Urothelium cell line (cell line): ENCODE results near the gene CCHCR1.

ENCODE experiments used
- DNase-seq: peaks from one replicate; pipeline ENCODE4 v3.0.0; 2011; ENCODE audit warnings: low spot score, mixed read lengths
- FAIRE-seq: peaks from 2 replicates; lab custom pipeline; 2011; peaks lifted over from hg19 to GRCh38; lab: Jason Lieb, UNC

Gene CCHCR1

DNA sequence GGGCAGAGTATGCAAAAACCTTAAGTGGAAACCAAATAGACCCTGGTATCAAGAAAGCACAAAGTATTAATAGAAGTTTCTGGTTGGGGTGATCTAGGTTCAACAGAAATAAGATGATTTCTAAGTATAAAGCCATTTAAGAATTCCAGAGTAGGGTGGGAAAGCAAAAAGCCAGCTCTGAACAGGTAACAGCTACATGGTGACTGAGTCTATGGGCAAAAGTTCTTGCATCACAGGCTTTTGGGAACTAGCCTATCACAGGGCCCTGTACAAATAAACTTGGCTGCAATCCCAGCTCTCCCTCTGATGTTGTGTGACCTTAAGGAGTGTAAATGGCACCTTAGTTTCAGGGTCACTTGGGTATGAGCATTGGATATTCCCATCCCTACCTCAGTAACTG, 6.3 kb upstream of the CCHCR1 start:
- DNase-seq, result no peak
- no peak for FAIRE-seq

DNA sequence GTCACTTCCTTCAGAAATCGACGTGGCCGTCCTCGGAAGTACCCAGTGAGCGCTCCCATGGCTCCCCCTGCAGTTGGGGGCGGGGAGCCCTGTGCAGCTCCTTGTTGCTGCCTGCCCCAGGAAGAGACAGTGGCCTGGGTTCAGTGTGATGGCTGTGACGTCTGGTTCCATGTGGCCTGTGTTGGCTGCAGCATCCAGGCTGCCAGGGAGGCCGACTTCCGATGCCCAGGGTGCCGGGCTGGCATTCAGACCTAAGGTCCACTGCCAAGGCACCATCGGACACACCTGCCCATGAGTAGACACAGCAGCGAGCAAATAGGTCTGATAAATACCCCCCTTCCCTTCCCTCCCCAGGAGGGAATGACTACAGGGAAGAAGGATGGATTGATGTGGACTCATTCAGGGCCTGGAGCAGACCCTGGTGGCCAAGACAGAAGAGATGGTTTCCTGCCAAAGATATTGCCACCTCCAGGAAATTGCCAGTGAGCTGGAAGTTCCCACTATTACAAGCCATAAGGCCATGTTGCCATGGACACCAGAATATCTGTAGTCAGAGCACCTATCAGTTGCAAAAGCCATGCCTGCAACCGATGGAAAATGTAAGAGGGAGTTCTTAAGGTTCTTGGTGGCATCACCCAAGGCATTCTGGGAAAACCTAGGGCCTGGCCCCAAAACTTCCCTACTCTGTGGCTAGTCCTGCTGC, 5.0 kb upstream of the CCHCR1 start:
- DNase-seq (no peak), FAIRE-seq (no peak)

DNA sequence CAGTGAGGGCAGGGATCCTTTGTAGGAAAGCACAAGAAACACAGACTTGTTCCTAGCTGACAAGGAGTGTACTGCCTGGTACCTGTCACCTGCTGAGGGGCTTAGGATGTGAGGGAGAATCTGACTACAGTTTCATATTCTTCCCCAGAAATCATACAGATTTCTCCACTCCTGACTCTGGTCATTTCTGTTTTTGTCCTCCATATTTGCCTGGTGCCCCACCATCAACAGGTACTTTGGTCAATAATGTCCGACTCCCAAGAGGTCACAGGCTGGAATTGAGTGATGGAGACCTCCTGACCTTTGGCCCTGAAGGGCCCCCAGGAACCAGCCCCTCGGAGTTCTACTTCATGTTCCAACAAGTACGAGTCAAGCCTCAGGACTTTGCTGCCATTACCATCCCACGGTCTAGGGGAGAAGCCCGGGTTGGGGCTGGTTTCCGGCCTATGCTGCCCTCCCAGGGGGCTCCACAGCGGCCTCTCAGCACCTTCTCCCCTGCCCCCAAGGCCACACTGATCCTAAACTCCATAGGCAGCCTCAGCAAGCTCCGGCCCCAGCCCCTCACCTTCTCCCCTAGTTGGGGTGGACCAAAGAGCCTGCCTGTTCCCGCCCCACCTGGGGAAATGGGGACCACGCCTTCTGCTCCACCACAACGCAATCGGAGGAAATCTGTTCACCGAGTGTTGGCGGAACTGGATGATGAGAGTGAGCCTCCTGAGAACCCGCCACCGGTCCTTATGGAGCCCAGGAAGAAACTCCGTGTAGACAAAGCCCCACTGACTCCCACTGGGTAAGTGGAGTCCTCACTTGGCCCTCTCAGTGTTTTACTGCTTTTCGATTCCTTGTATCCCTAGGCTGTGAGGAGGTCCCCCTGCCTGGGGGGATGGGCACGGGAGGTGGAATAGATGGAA, 3.9 kb upstream of the CCHCR1 start:
- FAIRE-seq, result no peak

DNA sequence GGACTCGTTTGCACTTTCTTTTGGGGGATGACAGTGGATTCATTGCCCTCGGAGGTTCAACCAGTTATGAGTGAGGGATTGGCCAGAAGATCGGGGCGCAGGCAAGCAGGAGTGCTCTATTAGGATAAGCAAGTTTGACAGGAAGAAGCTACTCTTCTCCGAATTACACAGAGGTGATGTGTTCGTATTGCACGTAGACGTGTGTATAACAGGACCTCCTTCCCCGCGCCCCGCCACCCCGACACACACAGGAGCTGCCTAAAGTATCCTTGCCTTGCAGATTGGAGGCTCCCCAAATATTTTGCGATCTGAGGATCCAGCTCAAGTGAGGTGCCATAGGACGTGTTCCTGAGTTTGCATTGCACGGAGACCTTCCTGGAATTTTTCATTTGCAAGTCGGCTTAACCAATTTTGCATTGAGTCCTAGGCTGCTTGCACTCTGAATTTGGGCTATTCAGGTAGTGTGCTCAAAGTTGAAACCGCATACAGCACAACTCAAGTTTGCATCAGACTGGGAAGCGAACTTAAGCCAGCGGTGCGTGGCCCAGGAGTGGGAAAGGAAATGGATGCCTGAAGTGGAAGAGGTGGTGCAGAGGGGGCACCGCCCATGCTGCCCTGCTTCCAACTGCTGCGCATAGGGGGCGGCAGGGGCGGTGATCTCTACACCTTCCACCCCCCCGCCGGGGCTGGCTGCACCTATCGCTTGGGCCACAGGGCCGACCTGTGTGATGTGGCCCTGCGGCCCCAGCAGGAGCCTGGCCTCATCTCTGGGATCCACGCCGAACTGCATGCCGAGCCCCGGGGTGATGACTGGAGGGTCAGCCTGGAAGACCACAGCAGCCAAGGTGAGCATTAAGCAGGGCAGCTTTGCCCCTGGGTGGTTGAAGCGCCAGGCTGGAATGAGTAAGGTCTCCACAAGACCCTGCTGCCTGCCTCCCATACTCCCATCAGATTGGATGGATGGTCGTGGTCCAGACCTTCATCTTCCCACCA, 1.6 kb upstream of the CCHCR1 start:
- FAIRE-seq (peak; percentile 23), DNase-seq (peak; percentile 62)

More for the DNA sequence above, 3.9 kb upstream of the CCHCR1 start:
- DNase-seq, result no peak

DNA sequence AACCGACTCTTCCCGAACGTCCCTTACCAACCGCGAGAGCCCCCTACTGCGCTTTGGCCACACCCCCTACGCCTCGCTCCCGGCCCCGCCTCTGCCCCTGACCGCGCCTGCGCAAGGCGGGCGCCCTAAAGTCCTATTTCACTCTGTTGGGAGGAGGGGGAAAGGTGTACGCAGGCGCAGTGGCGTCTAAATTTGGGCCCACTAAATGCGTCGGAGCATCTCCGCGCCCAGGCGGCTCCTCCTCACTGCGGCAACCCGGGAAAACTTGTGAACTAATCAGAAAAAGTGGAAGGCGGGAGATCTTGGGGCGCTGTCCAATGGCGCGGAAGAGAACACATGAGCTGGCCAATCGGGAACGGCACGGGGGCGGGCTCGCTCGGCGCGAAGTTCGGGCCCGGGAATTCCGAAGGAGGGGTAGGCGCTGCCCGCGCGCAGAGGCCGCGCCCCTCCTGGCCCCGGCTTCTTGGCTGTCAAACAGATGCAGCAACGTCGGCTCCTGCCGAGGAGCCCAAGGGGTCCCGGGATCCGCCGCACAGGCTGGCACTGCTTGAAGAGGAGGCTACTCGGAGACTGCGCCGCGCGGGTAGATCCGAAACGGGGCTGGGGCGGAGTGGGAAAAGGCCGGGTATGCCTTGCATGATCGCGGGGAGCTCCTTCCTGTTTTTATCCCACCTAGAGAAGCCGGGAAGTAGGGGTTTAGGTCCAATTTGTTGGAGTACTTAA, 699 bp upstream of the CCHCR1 start, which contains the start of gene TCF19:
TSS of gene TCF19 (plus strand) at position 450 of the 723 bp plus-strand sequence. CDS start 881 bp downstream, outside the sequence.
- DNase-seq, result peak; percentile 99
- FAIRE-seq, result peak; percentile 94

DNA sequence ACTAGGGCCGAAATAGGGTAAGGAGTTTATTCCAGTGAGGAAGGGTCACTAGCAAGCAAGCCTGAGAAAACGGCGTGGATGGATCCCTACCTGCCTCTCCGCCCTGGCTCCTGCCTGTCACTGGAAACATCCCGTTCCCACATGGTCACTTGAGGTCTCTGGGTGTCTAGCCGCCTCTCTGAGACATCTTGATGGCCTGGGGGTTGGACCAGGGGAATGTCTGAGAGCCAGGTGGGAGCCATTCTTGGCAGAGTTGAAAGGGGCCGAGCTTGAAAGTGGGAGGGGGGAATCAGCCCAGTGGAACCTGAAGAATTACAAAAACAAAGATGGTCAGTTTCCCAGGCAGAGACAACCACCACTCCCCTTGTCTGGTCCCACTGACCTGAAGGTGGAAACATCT, 961 bp downstream of the CCHCR1 start:
- FAIRE-seq (no peak), DNase-seq (no peak)

DNA sequence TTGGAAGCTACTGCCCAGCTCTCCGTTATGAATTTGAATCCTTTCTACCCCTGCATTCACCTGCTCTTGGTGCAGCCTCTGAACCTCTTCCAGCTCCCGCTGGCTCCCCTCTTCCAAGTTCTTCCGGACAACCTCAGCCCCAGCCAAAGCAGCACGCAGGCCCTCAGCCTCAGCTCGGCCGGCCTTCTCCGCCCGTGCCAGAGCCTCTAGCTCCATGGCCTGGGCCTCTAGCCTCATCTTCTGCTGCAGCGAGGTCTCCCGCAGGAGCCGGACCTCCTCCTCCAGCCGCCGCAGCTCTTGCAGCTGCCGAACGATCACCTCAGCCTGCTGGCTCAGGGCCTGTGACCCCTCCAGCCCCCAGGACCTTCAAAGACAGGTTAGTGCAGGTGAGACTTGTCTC, 3.2 kb downstream of the CCHCR1 start:
- DNase-seq, result no peak
- no peak for FAIRE-seq

DNA sequence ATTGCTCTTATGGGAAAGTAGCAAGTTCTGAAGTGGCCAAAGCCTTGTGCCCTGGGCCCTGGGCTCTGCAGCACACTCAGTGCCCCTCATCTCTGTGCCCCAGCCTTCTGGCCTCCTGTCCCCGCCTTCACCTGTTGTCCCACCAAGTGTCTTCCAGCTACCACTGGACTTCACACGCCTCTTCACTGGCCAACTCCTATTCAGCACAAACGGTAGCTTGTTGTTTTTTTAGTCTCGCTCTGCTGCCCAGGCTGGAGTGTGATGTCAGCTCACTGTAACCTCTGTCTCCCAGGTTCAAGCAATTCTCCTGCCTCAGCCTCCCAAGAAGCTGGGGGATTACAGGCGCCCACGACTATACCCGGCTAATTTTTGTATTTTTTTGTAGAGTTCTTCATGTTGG, 4.8 kb downstream of the CCHCR1 start:
- FAIRE-seq (no peak), DNase-seq (no peak)

DNA sequence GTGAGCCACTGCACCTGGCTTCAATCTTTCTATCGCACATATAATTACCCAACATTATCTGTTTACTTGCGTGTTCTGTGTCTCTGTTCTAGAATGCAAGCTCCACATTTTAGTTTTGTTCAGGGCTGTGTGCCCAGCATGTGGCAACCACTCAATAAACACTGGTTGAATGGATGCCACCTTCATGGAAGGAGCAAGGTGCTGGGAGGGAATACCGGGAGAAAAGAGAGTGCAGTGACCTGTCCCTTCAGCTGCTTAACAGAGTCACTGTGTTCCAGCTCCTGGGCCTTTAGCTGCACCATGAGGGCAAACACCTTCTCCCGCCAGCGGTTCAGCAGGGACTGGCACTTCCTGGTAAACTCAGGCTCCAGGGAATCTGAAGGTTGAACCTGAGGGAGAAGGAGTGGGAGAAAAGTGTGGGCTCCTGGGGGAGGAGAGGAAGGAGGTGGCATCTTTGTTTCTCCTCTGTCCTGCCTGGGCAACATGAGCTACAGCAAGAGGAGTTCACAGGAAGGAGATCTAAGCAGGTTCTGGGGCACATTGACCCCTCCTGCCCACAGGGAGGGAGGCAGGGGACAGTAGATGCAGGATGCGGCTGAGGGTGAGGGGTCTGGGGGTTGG, 7.7 kb downstream of the CCHCR1 start:
- DNase-seq, result no peak
- FAIRE-seq, result no peak

DNA sequence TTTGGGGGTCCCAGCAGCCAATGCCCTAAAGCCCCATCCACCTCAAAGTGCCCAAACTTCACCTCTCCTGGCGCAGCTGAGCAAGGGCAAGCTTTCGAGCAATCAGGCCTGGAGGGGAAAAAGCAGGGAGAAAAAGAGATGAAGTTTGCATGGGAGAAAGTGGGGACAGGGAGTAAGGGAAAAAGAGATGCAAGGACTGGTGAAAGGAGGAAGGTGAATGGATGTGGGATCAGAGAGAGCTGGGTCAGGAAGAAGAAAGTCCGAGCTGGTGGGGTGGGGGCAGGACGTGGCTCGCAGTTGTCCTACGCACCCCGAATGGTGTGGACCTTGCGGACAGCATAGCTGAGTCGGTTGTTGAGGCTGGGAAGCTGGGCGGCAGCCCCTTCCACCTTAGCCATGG, 12.2 kb downstream of the CCHCR1 start:
- no peak for FAIRE-seq
- no peak for DNase-seq

DNA sequence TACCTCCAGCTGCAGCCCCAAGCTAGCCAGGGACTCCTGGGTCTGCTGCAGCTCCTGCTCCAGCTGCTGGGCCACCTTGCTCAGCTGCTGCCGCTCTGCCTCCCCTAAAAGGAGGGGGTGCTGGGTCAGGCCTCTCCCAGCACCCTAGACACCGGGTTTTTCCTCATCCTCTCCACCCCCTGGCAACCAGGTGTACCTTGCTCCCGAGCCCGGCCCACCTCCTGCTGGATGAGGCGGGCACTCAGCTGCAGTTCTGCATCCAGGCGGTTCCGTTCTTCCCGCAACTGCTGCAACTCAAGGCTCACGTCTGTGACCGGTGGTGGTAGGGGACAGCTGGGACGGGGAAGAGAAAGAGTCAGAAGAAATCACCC, 12.6 kb downstream of the CCHCR1 start:
- FAIRE-seq (no peak), DNase-seq (no peak)

DNA sequence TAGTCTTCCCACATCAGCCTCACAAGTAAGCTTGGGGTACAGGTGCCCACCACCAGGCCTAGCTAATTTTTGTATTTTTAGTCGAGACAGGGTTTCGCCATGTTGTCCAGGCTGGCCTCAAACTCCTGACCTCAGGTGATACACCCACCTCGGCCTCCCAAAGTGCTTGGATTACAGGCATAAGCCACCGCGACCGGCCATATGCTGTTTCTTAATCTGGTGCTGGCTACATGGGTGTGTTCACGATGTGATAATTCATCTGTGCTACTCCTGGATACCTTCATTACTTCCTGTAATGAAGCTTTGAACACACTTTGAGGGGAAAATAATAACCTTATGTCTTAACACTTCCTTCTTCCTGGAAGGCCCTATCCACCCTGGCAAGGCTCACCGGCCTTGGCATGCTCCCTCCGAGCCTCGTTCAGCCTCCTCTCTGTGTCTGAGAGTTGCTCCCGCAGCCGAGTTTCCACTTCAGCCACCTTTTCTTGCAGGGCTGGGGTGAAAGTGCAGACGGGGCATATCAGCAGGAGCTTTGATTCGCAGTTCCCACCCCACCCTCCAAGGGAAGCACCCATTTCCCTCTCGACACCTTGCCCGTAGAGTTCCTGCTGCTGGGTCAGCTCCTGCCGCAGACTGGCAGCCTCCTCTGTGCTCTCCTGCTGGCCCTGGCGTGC, 13.2 kb downstream of the CCHCR1 start:
- no peak for DNase-seq
- no peak for FAIRE-seq

DNA sequence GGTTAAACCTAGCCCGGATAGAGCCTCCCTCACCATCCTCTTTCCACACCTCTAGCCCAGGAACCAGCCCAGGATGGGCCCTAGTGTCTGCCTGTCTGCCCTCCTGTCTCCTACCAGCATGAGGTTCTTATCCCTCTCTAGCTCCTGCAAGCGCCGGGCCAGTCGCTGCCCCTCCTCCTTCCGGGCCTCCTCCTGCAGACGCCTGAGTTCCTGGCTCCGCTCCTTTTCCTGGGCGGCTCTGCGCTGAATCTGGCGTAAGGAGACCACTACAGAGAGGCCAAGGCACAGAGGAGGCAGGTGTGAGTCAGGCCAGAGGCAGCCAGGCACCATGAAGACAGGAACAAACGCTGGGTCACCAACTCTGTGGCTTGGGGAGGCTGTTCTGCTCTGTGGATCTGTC, 14.5 kb downstream of the CCHCR1 start:
- DNase-seq (peak; percentile 42), FAIRE-seq (no peak)

DNA sequence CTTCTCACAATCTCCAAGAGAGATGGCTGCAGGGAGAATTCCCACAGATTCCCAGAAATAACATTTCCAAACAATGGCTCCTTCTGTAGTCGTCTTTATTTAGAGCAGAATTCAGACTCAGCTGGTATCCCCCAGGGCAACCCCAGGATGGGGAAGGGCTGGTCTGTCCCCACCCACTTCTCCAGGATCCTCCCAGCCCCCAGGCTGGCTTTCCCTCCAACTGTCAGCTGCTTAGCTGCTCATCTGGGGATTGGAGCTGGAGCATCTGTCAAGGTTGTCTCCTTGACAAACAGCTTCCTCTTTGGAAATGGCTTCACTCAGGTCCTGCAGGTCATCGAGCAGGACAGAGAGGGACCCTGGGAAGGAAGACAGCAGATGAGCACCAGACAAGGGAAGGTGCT, 15.2 kb downstream of the CCHCR1 start:
- FAIRE-seq (no peak), DNase-seq (no peak)

DNA sequence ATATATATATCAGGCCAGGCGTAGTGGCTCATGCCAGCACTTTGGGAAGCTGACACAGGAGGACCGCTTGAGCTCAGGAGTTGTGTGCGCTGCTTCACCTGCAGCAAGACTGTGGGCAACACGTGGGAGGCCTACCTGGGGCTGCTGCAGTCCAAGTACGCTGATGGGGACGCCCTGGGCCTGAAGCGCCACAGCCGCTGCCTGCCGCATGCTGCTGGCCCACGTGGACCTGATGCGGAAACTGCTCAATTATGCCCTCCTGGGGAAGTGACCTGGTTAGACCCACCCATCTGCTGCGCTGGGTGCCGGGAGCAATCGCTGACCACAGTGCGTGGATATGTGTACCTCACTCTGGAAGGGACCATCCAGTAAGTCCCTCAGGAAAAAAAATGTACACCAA, 17.0 kb downstream of the CCHCR1 start:
- no peak for FAIRE-seq
- no peak for DNase-seq

DNA sequence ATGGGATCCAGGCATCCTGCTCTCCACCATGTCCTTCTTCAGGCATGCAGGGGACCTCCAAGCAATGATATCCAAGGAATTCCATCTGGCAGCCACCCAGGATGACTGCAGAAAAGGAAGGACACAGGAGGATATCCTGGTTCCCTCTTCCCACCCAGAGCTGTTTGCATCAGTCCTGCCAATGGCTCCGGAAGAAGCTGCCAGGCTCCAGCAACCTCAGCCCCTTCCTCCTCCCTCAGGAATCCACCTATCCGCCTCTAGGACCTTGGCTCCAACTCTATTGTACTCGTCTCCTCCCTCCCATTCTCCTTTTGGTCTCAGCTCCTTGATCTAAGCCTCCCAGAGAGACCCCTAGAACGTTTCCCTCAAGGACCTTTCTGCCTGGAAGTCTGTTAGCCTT, 18.0 kb downstream of the CCHCR1 start:
- DNase-seq, result peak; percentile 56

DNA sequence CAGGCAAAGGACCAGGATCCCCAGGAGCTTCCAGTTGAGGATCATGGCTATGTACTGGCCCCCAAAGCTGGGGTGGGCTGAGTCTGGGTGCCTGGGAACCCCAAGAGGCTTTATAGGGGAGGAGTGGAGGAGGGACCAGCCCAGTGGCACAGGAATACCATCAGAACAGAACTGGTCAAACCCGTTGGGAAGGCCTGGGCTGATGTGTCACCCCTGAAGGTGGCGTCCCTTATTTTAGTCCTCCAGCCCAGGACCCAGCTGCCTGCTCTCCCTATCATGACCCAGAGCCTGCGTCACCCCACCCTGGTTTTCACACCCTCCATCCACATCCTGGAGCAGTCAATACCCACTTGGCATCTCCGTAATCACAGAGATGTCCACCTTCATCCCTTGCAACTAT, 18.6 kb downstream of the CCHCR1 start, which contains the start of gene PSORS1C2:
TSS of gene PSORS1C2 (minus strand) at position 85 of the 400 bp plus-strand sequence. CDS start at position 45, 40 bp downstream.
- FAIRE-seq (no peak), DNase-seq (no peak)

More for the DNA sequence above, 18.0 kb downstream of the CCHCR1 start:
- no peak for FAIRE-seq

DNA sequence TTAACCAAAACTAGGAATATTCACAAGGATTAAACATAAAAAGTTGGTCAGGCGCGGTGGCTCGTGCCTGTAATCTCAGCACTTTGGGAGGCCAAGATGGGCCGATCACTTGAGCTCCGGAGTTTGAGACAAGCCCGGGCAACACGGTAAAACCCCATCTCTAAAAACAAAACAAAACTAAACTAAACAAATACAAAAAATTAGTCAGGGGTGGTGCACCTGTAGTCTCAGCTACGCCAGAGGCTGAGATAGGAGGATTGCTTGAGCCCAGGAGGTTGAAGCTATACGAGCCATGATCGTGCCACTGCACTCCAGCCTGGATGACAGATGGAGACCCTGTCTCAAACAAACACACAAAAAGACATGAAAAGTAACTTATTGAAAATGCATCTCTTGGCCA, 21.9 kb downstream of the CCHCR1 start:
- no peak for FAIRE-seq

DNA sequence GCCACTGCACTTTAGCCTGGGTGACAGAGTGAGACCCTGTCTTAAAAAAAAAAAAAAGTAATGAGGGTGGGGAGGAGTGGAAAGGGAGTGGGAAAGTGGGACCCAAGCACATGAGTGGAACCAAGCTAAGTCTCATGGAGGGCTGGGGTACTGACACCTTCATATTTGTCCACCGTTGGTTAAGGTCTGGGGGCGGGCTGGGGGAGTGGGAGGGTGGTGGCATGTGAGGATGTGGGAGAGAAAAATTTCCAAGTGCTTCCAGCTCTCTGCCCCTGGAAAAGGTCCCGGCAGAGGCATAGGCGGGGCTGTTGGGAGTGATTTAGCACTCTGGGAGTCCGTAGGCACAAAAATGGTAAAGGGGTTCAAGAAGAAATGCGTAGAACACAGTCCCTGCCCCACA, 24.8 kb downstream of the CCHCR1 start:
- no peak for FAIRE-seq
- DNase-seq, result no peak

More for the DNA sequence above, 21.9 kb downstream of the CCHCR1 start:
- DNase-seq, result no peak
